Measurements from ENCODE around the gene KRTAP5-3. TPM values are rescaled to one million over a fixed set of nuclear protein-coding genes. Genes with fewer than 3 reads are reported as not detected.

Gene KRTAP5-3
- polyA plus RNA-seq, 1 donor from 2014 or later: not detected

DNA sequence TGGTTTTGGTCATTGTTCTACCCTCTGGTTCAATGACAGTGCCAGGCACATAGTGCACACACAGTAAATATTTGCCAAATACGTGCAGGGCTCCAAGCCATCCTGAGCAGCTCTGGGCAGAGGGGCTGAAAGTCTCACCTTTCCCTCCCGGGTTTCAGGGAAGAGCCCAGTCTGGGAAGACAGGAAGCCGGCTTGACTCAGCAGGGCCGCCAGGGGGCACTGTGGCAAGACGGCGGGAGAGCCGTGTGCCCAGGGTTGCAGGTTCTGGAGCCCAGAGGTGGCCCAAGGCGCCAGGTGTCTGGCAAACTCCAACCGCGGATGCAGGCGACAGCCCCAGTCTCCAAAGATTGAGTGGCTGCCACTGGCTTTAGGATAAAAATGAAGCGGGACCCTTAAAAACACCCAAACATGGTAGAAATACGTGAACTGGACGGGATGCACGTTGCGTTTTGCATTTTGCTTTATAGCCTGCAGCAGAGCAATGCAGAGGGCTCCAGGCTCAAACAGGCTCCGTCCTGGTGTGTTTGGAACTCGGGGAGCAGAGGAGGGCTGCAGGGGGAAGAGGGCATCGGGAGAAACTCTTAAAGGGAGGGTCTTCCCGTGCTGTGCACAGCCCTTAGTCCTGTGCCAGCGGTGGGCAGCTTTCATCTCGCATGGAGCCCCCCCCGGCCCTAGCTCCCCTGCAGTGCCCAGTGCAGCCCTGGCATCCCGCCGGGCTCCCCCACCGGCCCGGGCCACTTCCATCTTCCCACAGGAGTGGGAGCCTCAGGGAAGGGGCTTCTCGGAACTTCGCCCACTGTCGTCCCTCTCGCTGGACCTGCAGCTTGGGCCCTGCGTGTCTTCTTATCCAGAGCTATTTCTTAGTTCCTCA, 32.0 kb upstream of the KRTAP5-3 start:
- Histone ChIP-seq H3K4me3 (ENCODE audit: low read length) (no peak overlapping the region), H2AFZ (ENCODE audit: low read depth, low read length) (no peak overlapping the region), H3K4me2 (ENCODE audit: low read length) (no peak overlapping the region), H3K27ac (ENCODE audit: low read length) (no peak overlapping the region), H3K9me2 (ENCODE audit: insufficient read depth, low read length) (no peaks in the 10 kb centered on the region), H3F3A (ENCODE audit: insufficient read depth, low read length, poor library complexity, severe bottlenecking) (no peaks in the 10 kb centered on the region), H3K9me3 (ENCODE audit: low read length) (no peaks in the 10 kb centered on the region), H3K36me3 (ENCODE audit: insufficient read depth, low read length) (no peaks in the 10 kb centered on the region), H3K27me3 (ENCODE audit: insufficient read depth, low read depth, low read length) (no peaks in the 10 kb centered on the region), H3K79me2 (replicated peaks; ENCODE audit: insufficient read depth, low read length) (no peaks in the 10 kb centered on the region), H3K9ac (ENCODE audit: low read length) (no peak overlapping the region), H4K20me1 (ENCODE audit: insufficient read depth) (no peaks in the 10 kb centered on the region)
- TF ChIP-seq RAD21 (conservative IDR thresholded peaks at IDR 0.05) (no peak), SMC3 (conservative IDR thresholded peaks at IDR 0.05; ENCODE audit: poor library complexity) (peak; percentile 36), MXI1 (conservative IDR thresholded peaks at IDR 0.05; ENCODE audit: poor library complexity, severe bottlenecking) (no peak)
- TF ChIP-seq, protein P1, sequence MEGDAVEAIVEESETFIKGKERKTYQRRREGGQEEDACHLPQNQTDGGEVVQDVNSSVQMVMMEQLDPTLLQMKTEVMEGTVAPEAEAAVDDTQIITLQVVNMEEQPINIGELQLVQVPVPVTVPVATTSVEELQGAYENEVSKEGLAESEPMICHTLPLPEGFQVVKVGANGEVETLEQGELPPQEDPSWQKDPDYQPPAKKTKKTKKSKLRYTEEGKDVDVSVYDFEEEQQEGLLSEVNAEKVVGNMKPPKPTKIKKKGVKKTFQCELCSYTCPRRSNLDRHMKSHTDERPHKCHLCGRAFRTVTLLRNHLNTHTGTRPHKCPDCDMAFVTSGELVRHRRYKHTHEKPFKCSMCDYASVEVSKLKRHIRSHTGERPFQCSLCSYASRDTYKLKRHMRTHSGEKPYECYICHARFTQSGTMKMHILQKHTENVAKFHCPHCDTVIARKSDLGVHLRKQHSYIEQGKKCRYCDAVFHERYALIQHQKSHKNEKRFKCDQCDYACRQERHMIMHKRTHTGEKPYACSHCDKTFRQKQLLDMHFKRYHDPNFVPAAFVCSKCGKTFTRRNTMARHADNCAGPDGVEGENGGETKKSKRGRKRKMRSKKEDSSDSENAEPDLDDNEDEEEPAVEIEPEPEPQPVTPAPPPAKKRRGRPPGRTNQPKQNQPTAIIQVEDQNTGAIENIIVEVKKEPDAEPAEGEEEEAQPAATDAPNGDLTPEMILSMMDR (IDR thresholded peaks at IDR 0.05; ENCODE audit: poor library complexity, severe bottlenecking): peak; percentile 65

DNA sequence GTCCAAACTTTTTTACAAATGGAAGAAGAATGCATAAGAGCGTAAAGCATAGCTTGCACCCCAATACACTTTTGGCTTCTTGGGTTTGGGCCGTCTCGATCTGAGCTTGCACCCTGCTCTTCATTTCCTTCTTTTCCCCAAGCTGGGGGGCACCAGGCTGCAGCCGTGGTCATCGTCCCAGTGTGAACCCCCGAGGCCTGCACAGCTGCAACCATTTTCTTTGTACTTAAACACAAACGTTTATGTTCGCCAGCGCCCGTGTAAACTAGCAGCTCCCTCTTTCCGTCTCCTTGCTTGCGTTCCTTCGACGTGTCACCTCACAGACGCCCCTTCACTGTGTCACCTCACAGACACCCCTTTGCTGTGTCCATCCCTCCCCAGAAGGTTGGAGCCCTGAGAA, 31.4 kb upstream of the KRTAP5-3 start:
- no peaks in the 10 kb centered on the region for H3K9me3 ChIP-seq (ENCODE audit: low read length)
- no peaks in the 10 kb centered on the region for H3K36me3 ChIP-seq (ENCODE audit: insufficient read depth, low read length)
- H2AFZ ChIP-seq (ENCODE audit: low read depth, low read length): no peak overlapping the region
- H3K4me3 ChIP-seq (ENCODE audit: low read length): no peak overlapping the region
- no peak overlapping the region for H3K27ac ChIP-seq (ENCODE audit: low read length)
- H3F3A ChIP-seq (ENCODE audit: insufficient read depth, low read length, poor library complexity, severe bottlenecking): no peaks in the 10 kb centered on the region
- TF ChIP-seq RAD21 (conservative IDR thresholded peaks at IDR 0.05) (no peak), MXI1 (conservative IDR thresholded peaks at IDR 0.05; ENCODE audit: poor library complexity, severe bottlenecking) (no peak), POLR2AphosphoS5 (IDR thresholded peaks at IDR 0.05) (no peak), EZH2 (IDR thresholded peaks at IDR 0.05; ENCODE audit: borderline replicate concordance, insufficient read depth, low read length, poor library complexity, severe bottlenecking) (no peak), TAF1 (IDR thresholded peaks at IDR 0.05; ENCODE audit: low read depth) (no peak)
- TF ChIP-seq, protein P2, sequence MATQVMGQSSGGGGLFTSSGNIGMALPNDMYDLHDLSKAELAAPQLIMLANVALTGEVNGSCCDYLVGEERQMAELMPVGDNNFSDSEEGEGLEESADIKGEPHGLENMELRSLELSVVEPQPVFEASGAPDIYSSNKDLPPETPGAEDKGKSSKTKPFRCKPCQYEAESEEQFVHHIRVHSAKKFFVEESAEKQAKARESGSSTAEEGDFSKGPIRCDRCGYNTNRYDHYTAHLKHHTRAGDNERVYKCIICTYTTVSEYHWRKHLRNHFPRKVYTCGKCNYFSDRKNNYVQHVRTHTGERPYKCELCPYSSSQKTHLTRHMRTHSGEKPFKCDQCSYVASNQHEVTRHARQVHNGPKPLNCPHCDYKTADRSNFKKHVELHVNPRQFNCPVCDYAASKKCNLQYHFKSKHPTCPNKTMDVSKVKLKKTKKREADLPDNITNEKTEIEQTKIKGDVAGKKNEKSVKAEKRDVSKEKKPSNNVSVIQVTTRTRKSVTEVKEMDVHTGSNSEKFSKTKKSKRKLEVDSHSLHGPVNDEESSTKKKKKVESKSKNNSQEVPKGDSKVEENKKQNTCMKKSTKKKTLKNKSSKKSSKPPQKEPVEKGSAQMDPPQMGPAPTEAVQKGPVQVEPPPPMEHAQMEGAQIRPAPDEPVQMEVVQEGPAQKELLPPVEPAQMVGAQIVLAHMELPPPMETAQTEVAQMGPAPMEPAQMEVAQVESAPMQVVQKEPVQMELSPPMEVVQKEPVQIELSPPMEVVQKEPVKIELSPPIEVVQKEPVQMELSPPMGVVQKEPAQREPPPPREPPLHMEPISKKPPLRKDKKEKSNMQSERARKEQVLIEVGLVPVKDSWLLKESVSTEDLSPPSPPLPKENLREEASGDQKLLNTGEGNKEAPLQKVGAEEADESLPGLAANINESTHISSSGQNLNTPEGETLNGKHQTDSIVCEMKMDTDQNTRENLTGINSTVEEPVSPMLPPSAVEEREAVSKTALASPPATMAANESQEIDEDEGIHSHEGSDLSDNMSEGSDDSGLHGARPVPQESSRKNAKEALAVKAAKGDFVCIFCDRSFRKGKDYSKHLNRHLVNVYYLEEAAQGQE (IDR thresholded peaks at IDR 0.05; ENCODE audit: borderline replicate concordance): no peak
- TF ChIP-seq, protein P1 (IDR thresholded peaks at IDR 0.05; ENCODE audit: poor library complexity, severe bottlenecking): no peak
- no peaks in the 10 kb centered on the region for H3K79me2 ChIP-seq (replicated peaks; ENCODE audit: insufficient read depth, low read length)
- no peaks in the 10 kb centered on the region for H3K9me2 ChIP-seq (ENCODE audit: insufficient read depth, low read length)
- H4K20me1 ChIP-seq (ENCODE audit: insufficient read depth): no peaks in the 10 kb centered on the region
- H3K4me2 ChIP-seq (ENCODE audit: low read length): no peak overlapping the region
- no peak overlapping the region for H3K9ac ChIP-seq (ENCODE audit: low read length)
- no peaks in the 10 kb centered on the region for H3K27me3 ChIP-seq (ENCODE audit: insufficient read depth, low read depth, low read length)
